Measurements from ENCODE around the gene ZDHHC13. TPM values are rescaled to one million over a fixed set of nuclear protein-coding genes. Genes with fewer than 3 reads are reported as not detected.

Gene ZDHHC13
- total RNA-seq, 1 experiment from 2014 or later = 35.5 TPM

GRCh38 chr11:19176629-19177186, 59.7 kb downstream of the ZDHHC13 start:
- peaks cover 15% of the 10 kb centered on the region; the same call in 1 of the 2 replicates for H3F3A ChIP-seq (ENCODE audit: insufficient read depth, low read depth)
- no peak for DNase-seq
- H2AFZ ChIP-seq = no peak overlapping the region
- BruUV-seq (replicated peaks) = no TSS peak
- CTCF ChIA-PET = no interaction called here
- H3K4me3 ChIP-seq = no peak overlapping the region
- H3K9me2 ChIP-seq (ENCODE audit: insufficient read depth) = no peaks in the 10 kb centered on the region
- H4K20me1 ChIP-seq (ENCODE audit: insufficient read depth) = no peaks in the 10 kb centered on the region
- H3K9me3 ChIP-seq (ENCODE audit: insufficient read depth, low read depth) = no peaks in the 10 kb centered on the region; the same call in 1 of the 2 replicates
- no peak overlapping the region for H3K4me2 ChIP-seq
- POLR2A ChIA-PET (ENCODE audit: unreplicated experiment) = no interaction called here
- H3K36me3 ChIP-seq (ENCODE audit: low read depth) = peaks cover 39% of the 10 kb centered on the region
- H3K27me3 ChIP-seq (ENCODE audit: insufficient read depth, low read depth) = no peaks in the 10 kb centered on the region
- H3K27ac ChIP-seq = no peak overlapping the region
- TF ChIP-seq CTCF (conservative IDR thresholded peaks at IDR 0.05) = no peak
- TF ChIP-seq EZH2 (IDR thresholded peaks at IDR 0.05; ENCODE audit: low read depth) = no peak
- intact Hi-C loops (cut with micrococcal nuclease; ENCODE audit: unreplicated experiment) = no loop called here
- no peaks in the 10 kb centered on the region for H3K4me1 ChIP-seq (replicated peaks; ENCODE audit: insufficient read depth)
- no peaks in the 10 kb centered on the region for H3K79me2 ChIP-seq (ENCODE audit: low read depth)

- Histone ChIP-seq H3F3A (ENCODE audit: insufficient read depth, low read depth) (peaks cover 3% of the 10 kb centered on the region; the same call in 1 of the 2 replicates), H3K4me1 (replicated peaks; ENCODE audit: insufficient read depth) (no peaks in the 10 kb centered on the region), H3K79me2 (ENCODE audit: low read depth) (no peaks in the 10 kb centered on the region), H2AFZ (no peak overlapping the region), H4K20me1 (ENCODE audit: insufficient read depth) (no peaks in the 10 kb centered on the region), H3K27me3 (ENCODE audit: insufficient read depth, low read depth) (no peaks in the 10 kb centered on the region), H3K4me3 (no peak overlapping the region), H3K4me2 (no peak overlapping the region), H3K36me3 (ENCODE audit: low read depth) (peaks cover 3% of the 10 kb centered on the region), H3K27ac (no peak overlapping the region), H3K9me2 (ENCODE audit: insufficient read depth) (no peaks in the 10 kb centered on the region), H3K9me3 (ENCODE audit: insufficient read depth, low read depth) (no peaks in the 10 kb centered on the region; the same call in 1 of the 2 replicates)
- BruUV-seq (replicated peaks) = no TSS peak
- CTCF ChIA-PET = no interaction called here
- intact Hi-C loops (cut with micrococcal nuclease; ENCODE audit: unreplicated experiment) = no loop called here
- POLR2A ChIA-PET (ENCODE audit: unreplicated experiment) = no interaction called here
- TF ChIP-seq CTCF (conservative IDR thresholded peaks at IDR 0.05) = no peak
- no peak for TF ChIP-seq EZH2 (IDR thresholded peaks at IDR 0.05; ENCODE audit: low read depth)
- no peak for DNase-seq
Measured at GRCh38 chr11:19181531-19182261, 64.7 kb downstream of the ZDHHC13 start.

GRCh38 chr11:19183646-19184045, 66.7 kb downstream of the ZDHHC13 start:
- no peaks in the 10 kb centered on the region for H3K27me3 ChIP-seq (ENCODE audit: insufficient read depth, low read depth)
- no peak overlapping the region for H3K4me3 ChIP-seq
- H3K36me3 ChIP-seq (ENCODE audit: low read depth) = no peaks in the 10 kb centered on the region; the same call in 1 of the 2 replicates
- H3K4me1 ChIP-seq (replicated peaks; ENCODE audit: insufficient read depth) = no peaks in the 10 kb centered on the region
- H2AFZ ChIP-seq = no peak overlapping the region
- no peaks in the 10 kb centered on the region for H4K20me1 ChIP-seq (ENCODE audit: insufficient read depth)
- intact Hi-C loops (cut with micrococcal nuclease; ENCODE audit: unreplicated experiment) = no loop called here
- TF ChIP-seq CTCF (conservative IDR thresholded peaks at IDR 0.05) = no peak
- TF ChIP-seq EZH2 (IDR thresholded peaks at IDR 0.05; ENCODE audit: low read depth) = no peak
- ChIA-PET POLR2A (ENCODE audit: unreplicated experiment) (no interaction called here), CTCF (no interaction called here)
- no peaks in the 10 kb centered on the region for H3K9me3 ChIP-seq (ENCODE audit: insufficient read depth, low read depth)
- DNase-seq = no peak
- no peaks in the 10 kb centered on the region for H3F3A ChIP-seq (ENCODE audit: insufficient read depth, low read depth)
- H3K4me2 ChIP-seq = no peak overlapping the region
- H3K9me2 ChIP-seq (ENCODE audit: insufficient read depth) = no peaks in the 10 kb centered on the region
- BruUV-seq (replicated peaks) = no TSS peak
- H3K27ac ChIP-seq = no peak overlapping the region
- H3K79me2 ChIP-seq (ENCODE audit: low read depth) = no peaks in the 10 kb centered on the region

All from PC-9 (cell line).